HG02610 (cell line): ENCODE data around the gene PHF1.
A peak's percentile ranks its signal among the peaks of the same experiment; 100 is the strongest.

ENCODE experiments used
- ATAC-seq: cut with Tn5 transposase; IDR thresholded peaks from one replicate; pipeline ENCODE4 v1.9.1; 2021; ENCODE audit warnings: mild to moderate bottlenecking, moderate library complexity; ENCODE audit not compliant: unreplicated experiment

The PHF1 gene

DNA sequence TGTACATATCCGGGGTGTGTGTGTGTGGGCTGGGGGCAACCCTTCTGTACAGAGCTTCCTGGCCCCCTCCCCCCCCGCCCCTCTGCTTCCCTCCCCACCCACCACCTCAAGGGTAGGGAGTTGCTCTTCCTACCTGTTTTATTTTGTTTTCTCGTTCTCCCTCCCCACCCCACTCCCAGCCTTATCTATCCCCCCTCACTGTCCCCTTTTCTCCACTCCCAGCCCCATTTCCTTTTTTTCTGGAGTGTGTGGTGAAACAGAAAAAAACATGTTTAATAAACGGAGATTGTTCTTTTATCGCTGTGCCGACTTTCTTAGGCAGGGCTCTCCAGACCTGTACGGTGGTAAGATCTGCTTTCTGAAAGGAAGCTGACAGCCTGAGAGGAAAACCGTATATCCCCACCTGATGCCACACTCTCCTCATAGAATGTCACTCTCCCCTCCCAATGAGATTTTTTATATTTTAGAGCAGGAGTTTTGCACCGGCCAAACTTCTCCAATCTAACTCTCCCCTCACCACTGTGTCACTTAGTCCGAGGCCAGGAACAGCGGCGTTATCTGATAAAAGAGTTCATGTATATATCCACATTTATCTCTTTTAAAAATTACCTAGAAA is 42.7 kb downstream of the PHF1 start:
- ATAC-seq: no peak

GRCh38 chr6:33454009-33454946 is 43.5 kb downstream of the PHF1 start, which contains the start of gene ZBTB9:
ZBTB9 (plus strand) TSS chr6:33454576; CDS start chr6:33455101, 525 bp downstream.
- peak; percentile 99 for ATAC-seq

GRCh38 chr6:33455051-33455450 is 44.2 kb downstream of the PHF1 start:
- ATAC-seq: no peak

GRCh38 chr6:33456156-33456555 is 45.3 kb downstream of the PHF1 start:
- no peak for ATAC-seq

DNA sequence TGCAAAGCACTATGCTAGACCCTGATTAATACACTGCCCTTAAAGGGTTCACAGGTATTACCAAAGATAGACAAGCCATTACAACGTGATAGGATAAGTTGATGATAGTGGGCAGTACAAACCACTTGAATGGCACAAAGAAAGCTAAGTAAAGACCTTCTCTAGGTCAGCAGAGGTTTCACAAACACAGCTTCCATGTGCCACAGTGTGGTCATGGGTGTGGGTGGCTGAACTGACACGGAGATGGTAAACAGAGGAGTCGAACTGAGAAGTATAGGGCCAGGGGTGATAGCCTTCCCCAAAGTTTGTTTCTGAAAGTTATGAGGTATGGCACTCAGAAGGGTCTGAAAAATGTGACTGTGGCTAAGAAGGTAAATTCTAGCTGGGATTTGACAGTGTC is 47.9 kb downstream of the PHF1 start:
- no peak for ATAC-seq

DNA sequence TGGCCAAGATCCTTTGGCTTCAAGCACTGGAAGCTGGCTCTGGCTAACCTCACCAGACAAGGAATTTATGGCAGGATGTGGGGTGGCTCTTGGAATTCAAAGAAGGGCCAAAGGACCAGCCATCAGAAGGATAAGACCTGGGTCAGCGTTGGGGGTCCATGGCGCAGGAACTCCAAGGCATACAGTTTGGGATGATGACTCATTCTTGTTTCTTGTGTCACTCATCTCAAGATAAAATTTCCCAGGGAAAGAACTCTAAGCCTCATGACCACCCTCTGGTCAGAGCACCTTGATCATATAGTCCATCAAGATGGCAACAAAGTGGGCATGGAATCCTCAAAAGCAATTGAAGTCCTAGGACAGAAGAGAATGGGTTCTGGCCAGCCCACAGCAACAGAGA is 48.4 kb downstream of the PHF1 start:
- no peak for ATAC-seq
